ENCODE data around the gene TEK. TPM values are rescaled to one million over a fixed set of nuclear protein-coding genes. Genes with fewer than 3 reads are reported as not detected.

TEK gene
- total RNA-seq, 3 donors from 2014 or later (not counting 1 experiment from before 2014, with no cell fraction given), result not detected

- DNase-seq, result no peak
- no peaks in the 10 kb centered on the region for H3K27me3 Mint-ChIP-seq (ENCODE audit: low read depth in 2 of 2)
Observed at GRCh38 chr9:27195191-27195590, 86.2 kb downstream of the TEK start.

GRCh38 chr9:27196383-27196782, 87.4 kb downstream of the TEK start:
- TF ChIP-seq CTCF (IDR thresholded peaks at IDR 0.05), result no peak
- ATAC-seq (no peak), DNase-seq (no peak)
- no peaks in the 10 kb centered on the region for H3K36me3 Mint-ChIP-seq
- no peak overlapping the region for H3K27ac Mint-ChIP-seq
- H3K4me1 Mint-ChIP-seq, result no peaks in the 10 kb centered on the region
- no peak overlapping the region for H3K4me3 ChIP-seq (ENCODE audit: low read length)
- 93% methylated on average over 2 of the region's 3 CpGs for WGBS (ENCODE audit: insufficient coverage)
- H3K9me3 ChIP-seq (ENCODE audit: control insufficient read depth, insufficient read depth, low read length), result no peaks in the 10 kb centered on the region
- no peaks in the 10 kb centered on the region for H3K4me1 ChIP-seq (ENCODE audit: control insufficient read depth, insufficient read depth, low read length)
- no peak overlapping the region for H3K4me3 Mint-ChIP-seq
- H3K27me3 Mint-ChIP-seq (ENCODE audit: low read depth in 2 of 2), result no peaks in the 10 kb centered on the region
- no peak overlapping the region for H3K27ac ChIP-seq (ENCODE audit: low read length)
- intact Hi-C loops (cut with micrococcal nuclease), result no loop called here
- no peaks in the 10 kb centered on the region for H3K9me3 Mint-ChIP-seq
- no peaks in the 10 kb centered on the region for H3K36me3 ChIP-seq (ENCODE audit: control insufficient read depth, insufficient read depth, low read length)
- no peaks in the 10 kb centered on the region for H3K27me3 ChIP-seq (ENCODE audit: control insufficient read depth, insufficient read depth, low read length)

More at GRCh38 chr9:27195191-27195590, 86.2 kb downstream of the TEK start:
- Histone ChIP-seq H3K4me1 (ENCODE audit: control insufficient read depth, insufficient read depth, low read length) (no peaks in the 10 kb centered on the region), H3K27ac (ENCODE audit: low read length) (no peak overlapping the region), H3K9me3 (ENCODE audit: control insufficient read depth, insufficient read depth, low read length) (no peaks in the 10 kb centered on the region), H3K4me3 (ENCODE audit: low read length) (no peak overlapping the region), H3K36me3 (ENCODE audit: control insufficient read depth, insufficient read depth, low read length) (no peaks in the 10 kb centered on the region), H3K27me3 (ENCODE audit: control insufficient read depth, insufficient read depth, low read length) (no peaks in the 10 kb centered on the region)
- H3K27ac Mint-ChIP-seq, result no peak overlapping the region
- no peak for ATAC-seq
- TF ChIP-seq CTCF (IDR thresholded peaks at IDR 0.05), result no peak
- H3K4me3 Mint-ChIP-seq, result no peak overlapping the region
- WGBS (ENCODE audit: insufficient coverage), result 100% methylated on average over 1 of the region's 3 CpGs
- H3K36me3 Mint-ChIP-seq, result no peaks in the 10 kb centered on the region
- intact Hi-C loops (cut with micrococcal nuclease), result no loop called here
- no peaks in the 10 kb centered on the region for H3K4me1 Mint-ChIP-seq
- no peaks in the 10 kb centered on the region for H3K9me3 Mint-ChIP-seq

GRCh38 chr9:27198190-27198589, 89.2 kb downstream of the TEK start:
- H3K27ac ChIP-seq (ENCODE audit: low read length), result no peak overlapping the region
- no peak for TF ChIP-seq CTCF (IDR thresholded peaks at IDR 0.05)
- no peaks in the 10 kb centered on the region for H3K27me3 Mint-ChIP-seq (ENCODE audit: low read depth in 2 of 2)
- H3K9me3 ChIP-seq (ENCODE audit: control insufficient read depth, insufficient read depth, low read length), result no peaks in the 10 kb centered on the region
- no peaks in the 10 kb centered on the region for H3K27me3 ChIP-seq (ENCODE audit: control insufficient read depth, insufficient read depth, low read length)
- H3K4me1 Mint-ChIP-seq, result no peaks in the 10 kb centered on the region
- no peak overlapping the region for H3K4me3 Mint-ChIP-seq
- no peaks in the 10 kb centered on the region for H3K4me1 ChIP-seq (ENCODE audit: control insufficient read depth, insufficient read depth, low read length)
- H3K4me3 ChIP-seq (ENCODE audit: low read length), result no peak overlapping the region
- DNase-seq, result no peak
- peaks cover 0 to 4% of the 10 kb centered on the region in 2 donors for H3K9me3 Mint-ChIP-seq
- no peaks in the 10 kb centered on the region for H3K36me3 ChIP-seq (ENCODE audit: control insufficient read depth, insufficient read depth, low read length)
- H3K27ac Mint-ChIP-seq, result no peak overlapping the region
- no peak for ATAC-seq
- no peaks in the 10 kb centered on the region for H3K36me3 Mint-ChIP-seq
- intact Hi-C loops (cut with micrococcal nuclease), result no loop called here

- DNase-seq, result no peak
- intact Hi-C loops (cut with micrococcal nuclease), result no loop called here
- no peaks in the 10 kb centered on the region for H3K4me1 ChIP-seq (ENCODE audit: control insufficient read depth, insufficient read depth, low read length)
- Mint-ChIP-seq H3K4me1 (no peaks in the 10 kb centered on the region), H3K27me3 (ENCODE audit: low read depth in 2 of 2) (no peaks in the 10 kb centered on the region), H3K4me3 (no peak overlapping the region), H3K9me3 (peaks cover 0 to 4% of the 10 kb centered on the region in 2 donors), H3K36me3 (no peaks in the 10 kb centered on the region), H3K27ac (no peak overlapping the region)
- no peaks in the 10 kb centered on the region for H3K36me3 ChIP-seq (ENCODE audit: control insufficient read depth, insufficient read depth, low read length)
- H3K27me3 ChIP-seq (ENCODE audit: control insufficient read depth, insufficient read depth, low read length), result no peaks in the 10 kb centered on the region
- ATAC-seq, result no peak
- no peaks in the 10 kb centered on the region for H3K9me3 ChIP-seq (ENCODE audit: control insufficient read depth, insufficient read depth, low read length)
- no peak overlapping the region for H3K27ac ChIP-seq (ENCODE audit: low read length)
- no peak for TF ChIP-seq CTCF (IDR thresholded peaks at IDR 0.05)
- 91% methylated on average over 2 of the region's 2 CpGs for WGBS (ENCODE audit: insufficient coverage)
- no peak overlapping the region for H3K4me3 ChIP-seq (ENCODE audit: low read length)
Observed at GRCh38 chr9:27202056-27202455, 93.0 kb downstream of the TEK start.

All from natural killer cell (primary cell).